HepG2 (cell line): ENCODE results near the gene ASPHD1. TPM values are rescaled to one million over a fixed set of nuclear protein-coding genes. Genes with fewer than 3 reads are reported as not detected.
A peak's percentile ranks its signal among the peaks of the same experiment; 100 is the strongest.

Experiments used
- AKAP8 ChIP-seq: sonication (generic); formaldehyde crosslinking; IDR thresholded peaks from 2 replicates; pipeline ENCODE4 v1.5.1; 2020; ENCODE audit warnings: mild to moderate bottlenecking, missing genetic modification reagents
- ARNT2 ChIP-seq: sonication (generic); formaldehyde crosslinking; IDR thresholded peaks from 2 replicates; pipeline ENCODE4 v1.8.0; 2022; ENCODE audit warnings: mild to moderate bottlenecking, low read depth, missing genetic modification reagents, moderate library complexity
- CENPX ChIP-seq: sonication (generic); formaldehyde crosslinking; IDR thresholded peaks from 2 replicates; pipeline ENCODE4 v1.9.0; 2021; ENCODE audit warnings: mild to moderate bottlenecking, missing genetic modification reagents, moderate library complexity
- DDIT3 ChIP-seq: sonication (generic); formaldehyde crosslinking; IDR thresholded peaks from 2 replicates; pipeline ENCODE4 v1.4.0; 2020; ENCODE audit warnings: mild to moderate bottlenecking, missing genetic modification reagents
- HBP1 ChIP-seq: IDR thresholded peaks from 2 replicates; pipeline ENCODE4 v1.6.1; 2016; ENCODE audit warnings: low read depth, control low read depth
- HNF1A ChIP-seq, 2 experiments: sonication (generic) in 1 of 2; formaldehyde crosslinking in 1 of 2; IDR thresholded peaks; 2 replicates each; pipeline versions ENCODE4 v1.4.0 to v1.6.1; 2016 to 2020; ENCODE audit warnings: borderline replicate concordance in 1 of 2, low read depth in 1 of 2, mild to moderate bottlenecking in 1 of 2, missing genetic modification reagents in 1 of 2
- LCORL ChIP-seq, 2 experiments: fragments of 450-650 bp in 1 of 2; sonication (generic) in 1 of 2; formaldehyde crosslinking in 1 of 2; IDR thresholded peaks; 2 replicates each; pipeline versions ENCODE4 v1.5.0 to v1.6.1; 2017 to 2020; ENCODE audit warnings: antibody characterized with exemption in 1 of 2, missing genetic modification reagents in 1 of 2
- MLX ChIP-seq: IDR thresholded peaks from 2 replicates; pipeline ENCODE4 v1.6.1; 2016
- PATZ1 ChIP-seq: sonication (generic); formaldehyde crosslinking; IDR thresholded peaks from 2 replicates; pipeline ENCODE4 v1.4.0; 2020; ENCODE audit warnings: missing genetic modification reagents
- PPARG ChIP-seq: conservative IDR thresholded peaks from 2 replicates; pipeline ENCODE4 v1.6.1; 2016; ENCODE audit warnings: missing biosample characterization, missing genetic modification reagents
- RBAK ChIP-seq: sonication (generic); formaldehyde crosslinking; IDR thresholded peaks from 2 replicates; pipeline ENCODE4 v1.5.1; 2020; ENCODE audit warnings: mild to moderate bottlenecking, missing genetic modification reagents
- SIX4 ChIP-seq: sonication (generic); formaldehyde crosslinking; IDR thresholded peaks from 2 replicates; pipeline ENCODE4 v1.4.0; 2020; ENCODE audit warnings: missing genetic modification reagents
- THAP7 ChIP-seq: sonication (generic); formaldehyde crosslinking; IDR thresholded peaks from 2 replicates; pipeline ENCODE4 v1.8.1; 2023; ENCODE audit warnings: mild to moderate bottlenecking, missing genetic modification reagents
- YEATS4 ChIP-seq: sonication (generic); formaldehyde crosslinking; IDR thresholded peaks from 2 replicates; pipeline ENCODE4 v1.4.0; 2020; ENCODE audit warnings: missing genetic modification reagents, borderline replicate concordance
- ZNF10 ChIP-seq: sonication (generic); formaldehyde crosslinking; IDR thresholded peaks from 2 replicates; pipeline ENCODE4 v1.4.0; 2020; ENCODE audit warnings: mild to moderate bottlenecking, low read depth, missing genetic modification reagents, borderline replicate concordance
- ZNF124 ChIP-seq: sonication (generic); formaldehyde crosslinking; IDR thresholded peaks from 2 replicates; pipeline ENCODE4 v1.4.0; 2020; ENCODE audit warnings: missing genetic modification reagents
- ZNF44 ChIP-seq: sonication (generic); formaldehyde crosslinking; IDR thresholded peaks from 2 replicates; pipeline ENCODE4 v1.5.1; 2020; ENCODE audit warnings: mild to moderate bottlenecking, missing genetic modification reagents
- ZNF510 ChIP-seq: sonication (generic); formaldehyde crosslinking; IDR thresholded peaks from 2 replicates; pipeline ENCODE4 v1.4.0; 2020; ENCODE audit warnings: low read depth, mild to moderate bottlenecking, missing genetic modification reagents
- ZNF547 ChIP-seq: sonication (generic); formaldehyde crosslinking; IDR thresholded peaks from 2 replicates; pipeline ENCODE4 v1.5.1; 2020; ENCODE audit warnings: mild to moderate bottlenecking, missing genetic modification reagents
- ZNF747 ChIP-seq: sonication (generic); formaldehyde crosslinking; IDR thresholded peaks from 2 replicates; pipeline ENCODE4 v1.8.1; 2023; ENCODE audit warnings: missing genetic modification reagents, mild to moderate bottlenecking, borderline replicate concordance
- ZNF839 ChIP-seq: sonication (generic); formaldehyde crosslinking; IDR thresholded peaks from 2 replicates; pipeline ENCODE4 v1.4.0; 2020; ENCODE audit warnings: missing genetic modification reagents, mild to moderate bottlenecking, borderline replicate concordance
- polyA plus RNA-seq, 8 experiments: library from polyadenylated mRNA; depleted of rRNA in 3 of 8; stranded (reverse) in 7 of 8; unstranded in 1 of 8; fragments of >200 nt; fragmentation: Illumina TruSeq in 4 of 8; extraction: Trizol in 4 of 8; gene quantifications; 2 replicates each; pipeline versions ENCODE4 v1.2.1 to v1.2.3, GENCODE V29; 2011 to 2016; ENCODE audit warnings: low read depth in 4 of 8, missing spikeins in 1 of 8, mixed read lengths in 1 of 8; ENCODE audit not compliant: insufficient read depth in 1 of 8
- total RNA-seq, 5 experiments: library from RNA; depleted of rRNA; stranded (reverse); fragments of >200 nt; fragmentation: Illumina TruSeq; extraction: Trizol; gene quantifications; 2 replicates each; pipeline ENCODE4 v1.2.3, GENCODE V29; 2016; ENCODE audit warnings: low read depth in 1 of 5

ASPHD1 gene
- total and polyA plus RNA-seq, 2 of the 13 experiments (the other 11 are each of a cell fraction or from before 2014, with no cell fraction given), result 13.1 to 19.7 TPM

- 0 out of 2 replicates have a peak, but pooled peaks have one; percentile 7 for TF ChIP-seq THAP7 (CRISPR knock-in tag)
- peak; percentile 1; the same call in 1 of the 2 replicates for TF ChIP-seq ZNF547 (CRISPR knock-in tag)
- TF ChIP-seq RBAK (CRISPR knock-in tag), result 0 out of 2 replicates have a peak, but pooled peaks have one; percentile 12
- TF ChIP-seq HBP1 (CRISPR knock-in tag), result no peak
- no peak for TF ChIP-seq ZNF510 (CRISPR knock-in tag)
- no peak for TF ChIP-seq SIX4 (CRISPR knock-in tag)
- no peak for TF ChIP-seq DDIT3 (CRISPR knock-in tag)
- TF ChIP-seq AKAP8 (CRISPR knock-in tag), result no peak
- TF ChIP-seq MLX, result no peak
- TF ChIP-seq YEATS4 (CRISPR knock-in tag), result no peak
- no peak for TF ChIP-seq ZNF124
- TF ChIP-seq HNF1A (IDR thresholded peaks at IDR 0.05; ENCODE audit: low read depth), result no peak
- no peak for TF ChIP-seq HNF1A (CRISPR knock-in tag; IDR thresholded peaks at IDR 0.05; ENCODE audit: borderline replicate concordance)
- TF ChIP-seq CENPX (CRISPR knock-in tag), result no peak
- TF ChIP-seq ZNF839 (CRISPR knock-in tag), result 0 out of 2 replicates have a peak, but pooled peaks have one; percentile 39
- TF ChIP-seq PATZ1 (CRISPR knock-in tag), result no peak
- no peak for TF ChIP-seq PPARG
- TF ChIP-seq ARNT2 (CRISPR knock-in tag), result no peak
- TF ChIP-seq LCORL (IDR thresholded peaks at IDR 0.05), result no peak
- TF ChIP-seq LCORL (CRISPR knock-in tag; IDR thresholded peaks at IDR 0.05), result 0 out of 2 replicates have a peak, but pooled peaks have one; percentile 11
- peak; percentile 95; the same call in 1 of the 2 replicates for TF ChIP-seq ZNF44 (CRISPR knock-in tag)
- 0 out of 2 replicates have a peak, but pooled peaks have one; percentile 10 for TF ChIP-seq ZNF747
- peak; percentile 15; the same call in 1 of the 2 replicates for TF ChIP-seq ZNF10
Observed at GRCh38 chr16:29926711-29927052, 26.4 kb downstream of the ASPHD1 start (continued).
